Measurements from ENCODE around the gene AGBL3.
"Not testable (repeated sequence)": the region's sequence is repeated elsewhere in the genome, so short reads cannot be mapped to it uniquely, and the experiment has no call there.

The AGBL3 gene

DNA sequence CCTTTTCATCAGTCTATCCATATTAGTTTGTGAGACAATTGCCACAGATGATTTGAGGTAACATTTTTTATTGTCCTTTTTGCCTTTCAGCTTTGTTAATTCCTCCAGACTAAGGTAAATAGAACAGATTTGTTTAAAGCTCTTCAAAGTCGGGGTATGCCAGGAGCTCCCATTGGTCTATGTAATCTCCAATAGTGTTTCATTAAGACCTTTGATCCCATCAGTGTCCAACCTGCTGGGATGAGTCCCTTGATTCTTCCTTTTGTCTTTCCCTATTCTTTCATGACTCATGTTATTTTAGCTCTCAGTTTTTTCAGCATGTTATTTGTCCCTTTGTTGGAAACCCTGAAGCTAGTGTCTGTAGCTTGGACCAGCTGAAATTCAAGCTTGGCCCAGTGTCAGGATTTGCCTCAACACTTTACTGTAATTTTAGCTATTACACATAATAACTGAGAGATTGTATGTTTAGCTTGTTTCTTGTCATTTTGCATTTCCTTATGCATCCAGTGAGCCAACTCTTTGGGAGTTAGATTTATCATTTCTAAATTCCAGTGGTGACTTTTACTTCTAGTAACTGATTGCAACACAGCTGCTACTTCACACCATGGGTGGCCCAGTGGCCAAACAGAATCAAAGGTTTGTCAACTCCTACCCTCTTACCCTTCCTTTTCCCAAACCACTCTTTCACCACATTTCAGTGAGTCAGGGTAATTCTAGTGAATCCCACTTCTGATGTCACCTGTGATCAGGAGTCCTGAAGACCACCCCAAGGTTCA, 15.3 kb downstream of the AGBL3 start:
- DNase-seq (ENCODE audit: extremely low read depth, low read depth) = no peak
- no peak for TF ChIP-seq CTCF (IDR thresholded peaks at IDR 0.05; ENCODE audit: low read depth, low read length)

DNA sequence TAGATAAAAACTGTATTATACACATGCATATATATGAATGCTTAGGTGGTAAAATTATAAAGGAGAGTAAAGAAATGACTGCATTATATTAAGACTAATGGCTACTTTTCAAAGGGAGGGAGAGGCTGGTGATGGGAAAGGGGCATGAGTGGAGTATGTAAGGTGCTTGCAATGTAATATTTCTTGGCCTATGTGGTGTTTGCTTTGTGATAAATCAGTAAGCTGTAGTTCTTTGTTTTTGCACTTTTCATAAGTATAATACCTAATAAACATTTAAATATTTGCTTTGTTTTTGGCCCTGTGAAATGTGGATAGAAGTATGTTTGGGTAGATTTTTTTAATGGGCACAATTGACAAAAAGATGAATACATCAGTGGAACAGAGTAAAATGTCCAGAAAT, 25.9 kb downstream of the AGBL3 start:
- DNase-seq (ENCODE audit: extremely low read depth, low read depth) = no peak
- TF ChIP-seq CTCF (IDR thresholded peaks at IDR 0.05; ENCODE audit: low read depth, low read length) = no peak

DNA sequence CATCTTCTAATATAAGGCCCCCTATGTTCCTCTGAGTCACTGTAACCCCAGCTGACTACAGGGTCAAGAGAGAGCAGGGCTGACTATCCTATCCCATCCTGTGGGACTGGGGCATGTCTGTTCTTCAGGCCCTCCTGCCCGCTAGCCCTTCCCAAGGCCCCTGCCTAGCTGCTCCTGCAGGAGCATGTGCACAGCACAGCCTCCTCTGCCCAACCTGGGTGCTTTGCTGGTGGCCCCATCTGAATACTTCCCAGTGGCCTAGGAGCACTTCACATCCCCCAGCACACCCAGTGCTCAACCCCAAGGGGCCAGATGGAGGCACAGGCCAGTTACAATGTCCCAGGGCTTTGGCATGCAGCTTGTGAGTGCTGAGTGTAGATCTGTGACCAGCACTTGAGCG, 37.3 kb downstream of the AGBL3 start:
- TF ChIP-seq CTCF (IDR thresholded peaks at IDR 0.05; ENCODE audit: low read depth, low read length) = no peak
- DNase-seq (ENCODE audit: extremely low read depth, low read depth) = no peak

DNA sequence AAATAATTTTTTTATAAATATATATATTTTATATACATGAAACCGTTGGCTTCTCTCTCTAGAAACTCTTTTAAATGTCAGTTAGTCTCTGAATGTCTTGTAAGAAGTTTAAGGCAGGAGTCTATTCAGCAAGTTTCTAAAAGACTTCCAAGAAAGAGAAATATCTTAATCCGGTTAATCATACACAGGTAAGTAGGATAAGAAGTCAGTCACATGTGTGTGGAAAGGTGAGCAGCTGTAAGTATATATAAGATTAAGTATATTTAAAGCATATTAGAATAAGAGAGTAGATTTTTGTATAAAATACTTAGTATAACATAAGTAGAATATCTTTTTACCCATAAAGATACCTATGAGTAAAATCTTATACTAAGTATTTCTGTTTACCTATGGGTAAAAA, 48.9 kb downstream of the AGBL3 start:
- no peak for DNase-seq (ENCODE audit: extremely low read depth, low read depth)
- TF ChIP-seq CTCF (IDR thresholded peaks at IDR 0.05; ENCODE audit: low read depth, low read length) = no peak

- not testable (repeated sequence) for DNase-seq (ENCODE audit: extremely low read depth, low read depth)
These were observed 80.7 kb downstream of the AGBL3 start for GRCh38 chr7:135067017-135067416.

GRCh38 chr7:135074096-135074495, 87.8 kb downstream of the AGBL3 start:
- no peak for TF ChIP-seq CTCF (IDR thresholded peaks at IDR 0.05; ENCODE audit: low read depth, low read length)
- DNase-seq (ENCODE audit: extremely low read depth, low read depth) = no peak

DNA sequence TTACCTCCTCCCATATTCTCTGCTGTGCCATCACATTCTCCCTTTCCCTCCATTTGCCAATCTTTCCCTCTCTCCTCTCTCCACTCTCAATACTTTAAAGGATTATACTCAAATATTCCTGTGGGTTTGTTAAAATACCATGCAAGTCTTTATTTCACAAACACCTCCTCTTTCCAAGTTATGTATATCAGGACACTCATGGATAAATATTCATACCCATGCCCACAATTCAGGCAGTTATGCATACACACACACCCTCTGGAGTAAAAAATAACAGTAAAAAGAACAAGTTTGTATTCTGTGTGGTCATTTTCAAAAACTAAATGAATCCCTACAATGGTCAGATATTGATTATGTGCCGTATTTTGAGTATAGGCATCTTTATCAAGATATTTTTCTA, 88.2 kb downstream of the AGBL3 start:
- no peak for TF ChIP-seq CTCF (IDR thresholded peaks at IDR 0.05; ENCODE audit: low read depth, low read length)
- DNase-seq (ENCODE audit: extremely low read depth, low read depth) = no peak

DNA sequence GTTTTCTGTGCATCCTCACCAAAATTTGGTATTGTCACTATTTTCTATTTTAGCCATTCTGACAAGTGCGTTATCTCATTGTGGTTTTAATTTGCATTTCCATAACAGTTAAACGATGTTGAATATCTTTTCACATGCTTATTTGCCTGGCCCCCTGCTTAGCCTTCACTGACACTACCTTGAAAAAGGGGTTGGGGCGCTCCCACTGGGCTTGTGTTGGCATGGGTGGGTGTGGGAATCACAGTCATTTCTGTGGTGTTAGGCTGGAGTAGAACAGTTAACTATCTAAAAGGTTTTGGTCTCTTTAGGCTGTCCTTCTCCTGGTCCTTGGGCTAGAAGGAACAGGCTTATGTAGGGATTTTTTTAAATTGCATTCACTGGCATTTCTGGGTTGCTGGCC, 89.4 kb downstream of the AGBL3 start:
- TF ChIP-seq CTCF (IDR thresholded peaks at IDR 0.05; ENCODE audit: low read depth, low read length) = no peak

More for the DNA sequence above, 89.4 kb downstream of the AGBL3 start:
- no peak for DNase-seq (ENCODE audit: extremely low read depth, low read depth)
